GM19397 (cell line): ENCODE results near the gene SLC4A9.
"Not testable (repeated sequence)": the region's sequence is repeated elsewhere in the genome, so short reads cannot be mapped to it uniquely, and the experiment has no call there.

Experiments
- ATAC-seq: cut with Tn5 transposase; IDR thresholded peaks from one replicate; pipeline ENCODE4 v1.9.1; 2021; ENCODE audit warnings: mild to moderate bottlenecking, moderate library complexity; ENCODE audit not compliant: unreplicated experiment

Gene SLC4A9

GRCh38 chr5:140393738-140394137 is 33.7 kb downstream of the SLC4A9 start:
- no peak for ATAC-seq

DNA sequence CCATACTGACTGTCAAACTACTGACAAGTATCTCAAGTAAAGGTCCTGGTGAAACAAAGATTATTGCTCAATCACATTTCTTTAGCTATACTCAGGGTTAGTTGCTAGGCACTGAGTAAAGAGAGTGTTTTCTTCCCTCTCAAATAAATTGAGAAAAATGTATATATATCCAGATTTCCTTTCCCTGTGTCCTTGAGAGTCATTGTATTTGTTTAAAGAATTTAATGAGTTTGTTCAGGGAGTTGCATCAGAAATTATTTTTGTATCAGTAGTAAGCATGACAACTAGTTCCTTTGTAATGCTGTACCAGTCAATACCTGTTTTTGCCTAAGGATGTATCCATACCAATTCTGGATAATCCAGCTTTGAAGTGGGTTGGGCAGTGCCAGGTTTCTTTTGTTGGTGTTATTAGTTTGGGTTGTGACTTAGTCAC is 38.4 kb downstream of the SLC4A9 start:
- no peak for ATAC-seq

GRCh38 chr5:140399979-140400729 is 40.2 kb downstream of the SLC4A9 start:
- ATAC-seq = peak; percentile 1

- peak; percentile 62 for ATAC-seq
These were observed 40.9 kb downstream of the SLC4A9 start for GRCh38 chr5:140400730-140401361.

- ATAC-seq = peak; percentile 85
These were observed 41.6 kb downstream of the SLC4A9 start, which contains the start of gene ANKHD1 for GRCh38 chr5:140401362-140402257. TSS of gene ANKHD1 (plus strand) at chr5:140401833. CDS start at chr5:140401968, 135 bp downstream.

GRCh38 chr5:140402258-140403074 is 42.5 kb downstream of the SLC4A9 start:
- no peak for ATAC-seq

DNA sequence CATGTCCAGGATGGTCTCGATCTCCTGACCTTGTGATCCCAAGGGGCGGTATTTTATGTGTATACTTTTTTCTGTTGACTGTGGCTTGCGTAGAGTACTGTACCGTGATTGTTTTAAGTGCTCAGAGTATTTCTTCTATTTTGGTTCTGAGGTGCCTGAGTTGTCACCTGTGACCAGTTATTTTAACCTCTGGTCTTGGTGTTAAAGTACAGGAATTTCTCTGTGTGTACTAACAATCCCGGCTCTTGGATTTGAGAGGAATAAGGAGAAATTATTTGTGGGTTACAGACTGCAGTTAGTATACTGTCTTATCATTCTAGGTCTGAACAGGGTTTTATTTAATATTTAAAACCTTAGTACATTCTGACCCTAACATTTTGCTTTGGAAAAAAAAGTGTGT is 43.6 kb downstream of the SLC4A9 start:
- ATAC-seq = no peak

- ATAC-seq = no peak
These were observed 48.8 kb downstream of the SLC4A9 start for GRCh38 chr5:140408750-140409241.

GRCh38 chr5:140413230-140413629 is 53.2 kb downstream of the SLC4A9 start:
- no peak for ATAC-seq

GRCh38 chr5:140417235-140417634 is 57.2 kb downstream of the SLC4A9 start:
- no peak for ATAC-seq

GRCh38 chr5:140418862-140419520 is 59.0 kb downstream of the SLC4A9 start:
- no peak for ATAC-seq

DNA sequence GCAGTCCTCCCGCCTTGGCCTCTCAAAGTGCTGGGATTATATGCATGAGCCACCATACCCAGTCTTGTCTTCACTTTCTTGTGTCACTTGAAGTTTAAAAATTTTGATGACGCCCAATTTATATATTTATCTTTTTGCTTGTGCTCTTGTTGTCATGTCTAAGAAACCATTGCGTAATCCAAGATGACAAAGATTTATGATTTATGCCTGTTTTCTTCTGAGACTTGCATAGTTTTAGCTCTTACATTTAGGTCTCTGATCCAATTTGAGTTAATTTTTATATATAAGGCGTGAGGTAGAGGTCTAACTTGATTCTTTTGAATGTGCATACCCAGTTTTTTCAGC is 60.2 kb downstream of the SLC4A9 start:
- ATAC-seq = no peak

DNA sequence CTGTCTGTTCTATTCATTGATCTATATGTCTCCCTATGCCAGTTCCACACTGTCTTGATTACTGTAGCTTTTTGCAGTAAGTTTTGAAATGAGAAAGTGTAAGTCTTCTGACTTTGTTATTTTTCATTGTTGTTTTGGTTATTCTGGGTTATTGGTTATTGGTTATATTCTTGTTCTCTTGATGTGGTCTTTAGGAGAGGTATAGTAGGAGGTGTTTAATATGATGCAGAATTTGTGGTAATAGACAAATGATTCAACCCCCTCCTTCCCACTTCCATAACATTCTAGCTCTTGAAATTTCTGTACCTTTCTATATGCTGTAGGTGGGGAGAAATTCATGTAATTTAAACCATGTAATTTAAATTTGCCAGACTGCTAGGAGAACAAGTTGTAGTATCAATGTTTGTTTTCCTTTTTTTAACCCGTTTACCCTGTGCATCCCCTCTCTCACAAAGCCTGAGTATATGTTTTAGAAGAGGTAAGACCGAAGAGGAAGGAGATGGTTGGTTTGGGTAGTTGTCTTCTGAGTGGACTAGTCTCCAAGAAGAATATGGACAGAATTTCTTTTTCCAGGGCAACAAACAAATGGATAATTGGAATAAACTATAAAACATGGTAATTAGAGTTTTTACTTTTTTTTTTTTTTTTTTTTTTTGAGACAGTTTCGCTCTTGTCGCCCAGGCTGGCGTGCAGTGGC is 60.8 kb downstream of the SLC4A9 start:
- no peak for ATAC-seq

GRCh38 chr5:140421375-140421774 is 61.4 kb downstream of the SLC4A9 start:
- ATAC-seq = not testable (repeated sequence)

DNA sequence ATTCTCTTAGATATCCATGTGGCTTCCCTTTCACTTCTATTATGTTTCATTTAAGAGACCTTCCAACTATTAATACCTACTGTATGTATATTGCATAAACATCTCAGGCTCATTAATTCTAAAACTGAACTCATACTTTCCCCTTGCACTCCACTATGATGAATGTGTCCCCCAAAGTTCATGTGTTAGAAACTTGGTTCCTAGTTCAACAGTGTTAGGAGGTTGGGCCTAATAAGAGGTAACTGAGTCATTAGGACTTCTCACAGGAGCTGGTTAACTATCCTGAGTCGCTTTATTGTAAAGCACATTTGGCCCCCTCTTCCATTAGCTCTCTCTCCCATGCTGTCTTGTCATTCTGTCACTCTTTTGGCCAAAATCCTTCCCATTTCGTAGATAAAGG is 63.6 kb downstream of the SLC4A9 start:
- ATAC-seq = no peak

DNA sequence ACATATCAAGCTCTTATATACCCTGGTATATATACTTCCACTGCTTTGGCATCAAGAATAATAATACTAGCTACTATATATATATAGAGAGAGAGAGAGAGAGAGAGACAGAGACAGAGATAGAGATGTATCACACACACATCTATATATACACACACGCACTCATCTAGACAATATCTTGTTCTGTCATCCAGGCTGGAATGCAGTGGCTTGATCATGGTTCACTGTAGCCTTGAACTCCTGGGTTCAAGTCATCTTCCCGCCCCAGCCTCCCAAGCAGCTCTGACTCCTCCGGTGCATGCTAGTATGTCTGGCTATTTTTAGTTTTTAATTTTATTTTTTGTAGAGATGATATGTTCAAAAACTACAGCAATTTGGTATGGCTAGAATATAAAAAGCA is 64.1 kb downstream of the SLC4A9 start:
- no peak for ATAC-seq
